HL-60 (cell line): ENCODE results near the gene FMN1.
"Not testable (repeated sequence)": the region's sequence is repeated elsewhere in the genome, so short reads cannot be mapped to it uniquely, and the experiment has no call there.

Experiments
- DNase-seq, 2 experiments: peaks; one replicate each; pipeline ENCODE4 v3.0.0-alpha.2; 2010 to 2020; ENCODE audit warnings: low read depth in 1 of 2, low spot score in 1 of 2
- H3K27ac ChIP-seq: fragments of 250-450 bp; sonication (Bioruptor Pico); replicated peaks from 2 replicates; pipeline ENCODE4 v1.5.1; 2020; ENCODE audit warnings: mild to moderate bottlenecking, moderate library complexity
- H3K27me3 ChIP-seq: fragments of 250-450 bp; sonication (Bioruptor Pico); 2 replicates; pipeline ENCODE4 v1.5.1; 2021; ENCODE audit warnings: mild to moderate bottlenecking, moderate library complexity; ENCODE audit not compliant: insufficient read depth, poor library complexity, severe bottlenecking
- H3K4me3 ChIP-seq: replicated peaks from 2 replicates; pipeline ENCODE4 v1.5.1; 2011; ENCODE audit warnings: mild to moderate bottlenecking, control low read depth, low read length; ENCODE audit not compliant: insufficient read depth
- CTCF ChIP-seq: IDR thresholded peaks from one replicate; pipeline ENCODE4 v1.5.1; 2011; ENCODE audit warnings: low read length, control low read depth, inconsistent platforms; ENCODE audit not compliant: insufficient read depth
- GABPA ChIP-seq: IDR thresholded peaks from 2 replicates; pipeline ENCODE4 v1.6.1; 2012; ENCODE audit warnings: low read depth
- POLR2AphosphoS5 ChIP-seq: IDR thresholded peaks from 2 replicates; pipeline ENCODE4 v1.6.1; 2012; ENCODE audit warnings: low read depth
- REST ChIP-seq: IDR thresholded peaks from 2 replicates; pipeline ENCODE4 v1.6.1; 2012; ENCODE audit warnings: low read depth; ENCODE audit not compliant: insufficient replicate concordance
- SPI1 ChIP-seq: IDR thresholded peaks from 2 replicates; pipeline ENCODE4 v1.6.1; 2012; ENCODE audit warnings: low read depth, mild to moderate bottlenecking, borderline replicate concordance

The FMN1 gene

GRCh38 chr15:32852017-32852416 lies 342.5 kb downstream of the FMN1 start:
- Histone ChIP-seq H3K4me3 (no peak overlapping the region), H3K27ac (no peak overlapping the region), H3K27me3 (peaks cover 2% of the 10 kb centered on the region)
- TF ChIP-seq CTCF = no peak
- TF ChIP-seq POLR2AphosphoS5 = no peak
- no peak for TF ChIP-seq REST
- TF ChIP-seq SPI1 = no peak
- no peak for TF ChIP-seq GABPA
- no peak for DNase-seq

GRCh38 chr15:32851572-32851971 lies 342.9 kb downstream of the FMN1 start:
- Histone ChIP-seq H3K4me3 (no peak overlapping the region), H3K27ac (no peak overlapping the region), H3K27me3 (peaks cover 2% of the 10 kb centered on the region)
- DNase-seq = no peak
- TF ChIP-seq REST (no peak), SPI1 (no peak), POLR2AphosphoS5 (no peak), CTCF (no peak), GABPA (no peak)

- no peak for TF ChIP-seq REST
- no peak for TF ChIP-seq SPI1
- no peak for TF ChIP-seq CTCF
- Histone ChIP-seq H3K27ac (no peak overlapping the region), H3K27me3 (peaks cover 2% of the 10 kb centered on the region), H3K4me3 (no peak overlapping the region)
- DNase-seq = peak in 1 of 2 experiments; percentile 58
Measured at GRCh38 chr15:32849769-32850668, 344.5 kb downstream of the FMN1 start.

- not testable (repeated sequence) for DNase-seq, H3K4me3 ChIP-seq, H3K27ac ChIP-seq, H3K27me3 ChIP-seq
Measured at GRCh38 chr15:32846671-32847070, 347.8 kb downstream of the FMN1 start.
